Measurements from ENCODE around the gene SCUBE2. TPM values are rescaled to one million over a fixed set of nuclear protein-coding genes. Genes with fewer than 3 reads are reported as not detected.

The SCUBE2 gene
- total RNA-seq, 1 donor from 2014 or later, result 1.2 TPM

DNA sequence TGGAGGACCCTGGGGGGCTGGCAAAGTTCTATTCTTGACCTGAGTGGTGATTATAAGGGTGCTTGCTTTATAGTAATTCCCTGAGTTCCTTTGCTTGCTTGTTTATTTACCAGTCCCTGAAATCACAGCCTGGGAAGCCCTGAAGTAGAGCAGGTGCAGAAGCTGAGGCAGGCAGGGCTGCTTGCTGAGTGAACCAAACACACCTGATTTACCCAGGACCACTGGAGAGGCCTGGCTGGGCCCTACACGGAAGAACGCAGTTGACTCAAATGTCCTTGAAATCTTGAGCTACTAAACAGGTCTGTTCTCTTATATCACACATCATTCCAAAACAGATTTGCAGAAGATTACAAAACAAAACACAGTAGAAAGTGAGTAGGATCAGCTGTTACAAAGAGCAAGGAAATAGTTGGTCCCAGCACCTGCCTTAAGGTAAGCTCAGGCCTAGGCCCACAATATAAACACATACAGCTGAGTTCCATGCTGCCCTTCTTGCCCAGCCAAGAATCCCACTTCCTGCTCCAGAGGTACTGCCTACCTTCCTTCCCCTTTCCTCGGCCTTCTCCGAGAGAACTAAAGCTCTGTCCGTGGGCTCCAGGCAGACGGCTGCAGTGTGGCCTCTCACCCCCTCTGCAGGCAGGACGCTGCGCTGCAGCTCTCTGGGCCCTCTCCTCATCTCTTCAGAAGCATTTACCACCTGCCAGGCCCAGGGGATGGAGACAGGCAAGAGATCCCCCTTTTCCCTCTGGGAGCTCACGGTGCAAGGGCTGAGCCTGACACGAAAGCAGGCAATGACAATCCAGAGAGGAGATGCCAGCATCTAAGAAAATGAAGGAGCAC, 46.1 kb upstream of the SCUBE2 start:
- no peak overlapping the region for H3K4me3 Mint-ChIP-seq (ENCODE audit: low read depth)
- peaks cover 14% of the 10 kb centered on the region for H3K36me3 Mint-ChIP-seq (ENCODE audit: insufficient read depth)
- DNase-seq (ENCODE audit: low spot score, unreplicated experiment), result peak; percentile 73
- TF ChIP-seq, protein P1, sequence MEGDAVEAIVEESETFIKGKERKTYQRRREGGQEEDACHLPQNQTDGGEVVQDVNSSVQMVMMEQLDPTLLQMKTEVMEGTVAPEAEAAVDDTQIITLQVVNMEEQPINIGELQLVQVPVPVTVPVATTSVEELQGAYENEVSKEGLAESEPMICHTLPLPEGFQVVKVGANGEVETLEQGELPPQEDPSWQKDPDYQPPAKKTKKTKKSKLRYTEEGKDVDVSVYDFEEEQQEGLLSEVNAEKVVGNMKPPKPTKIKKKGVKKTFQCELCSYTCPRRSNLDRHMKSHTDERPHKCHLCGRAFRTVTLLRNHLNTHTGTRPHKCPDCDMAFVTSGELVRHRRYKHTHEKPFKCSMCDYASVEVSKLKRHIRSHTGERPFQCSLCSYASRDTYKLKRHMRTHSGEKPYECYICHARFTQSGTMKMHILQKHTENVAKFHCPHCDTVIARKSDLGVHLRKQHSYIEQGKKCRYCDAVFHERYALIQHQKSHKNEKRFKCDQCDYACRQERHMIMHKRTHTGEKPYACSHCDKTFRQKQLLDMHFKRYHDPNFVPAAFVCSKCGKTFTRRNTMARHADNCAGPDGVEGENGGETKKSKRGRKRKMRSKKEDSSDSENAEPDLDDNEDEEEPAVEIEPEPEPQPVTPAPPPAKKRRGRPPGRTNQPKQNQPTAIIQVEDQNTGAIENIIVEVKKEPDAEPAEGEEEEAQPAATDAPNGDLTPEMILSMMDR (IDR thresholded peaks at IDR 0.05; ENCODE audit: unreplicated experiment), result peak; percentile 88
- H3K27ac Mint-ChIP-seq, result peak overlapping the region; percentile 21
- H3K4me1 Mint-ChIP-seq (ENCODE audit: low read depth), result peaks cover 2% of the 10 kb centered on the region
- H3K27me3 Mint-ChIP-seq, result no peaks in the 10 kb centered on the region
- no peaks in the 10 kb centered on the region for H3K9me3 Mint-ChIP-seq (ENCODE audit: low read depth)

DNA sequence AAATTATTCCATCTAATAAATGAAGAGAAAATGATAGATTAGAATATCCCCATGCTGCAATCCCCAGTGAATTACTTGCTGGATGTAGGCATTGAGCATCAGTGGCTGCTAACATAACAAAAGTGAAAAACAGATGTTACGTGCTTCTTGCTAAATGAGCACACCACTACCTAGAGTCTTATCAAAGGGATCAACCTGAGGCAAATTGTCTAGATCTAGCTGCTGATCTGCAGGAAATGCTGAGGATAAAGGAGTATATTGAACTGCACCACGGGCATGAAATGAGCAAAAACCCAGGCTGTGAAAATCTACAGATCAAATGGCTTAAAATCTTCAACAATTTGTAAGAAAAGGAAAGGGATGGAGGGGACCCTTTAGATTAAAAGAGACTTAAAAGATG, 45.3 kb upstream of the SCUBE2 start:
- Mint-ChIP-seq H3K4me1 (ENCODE audit: low read depth) (peaks cover 2% of the 10 kb centered on the region), H3K4me3 (ENCODE audit: low read depth) (no peak overlapping the region), H3K36me3 (ENCODE audit: insufficient read depth) (peaks cover 13% of the 10 kb centered on the region), H3K27ac (no peak overlapping the region), H3K27me3 (no peaks in the 10 kb centered on the region), H3K9me3 (ENCODE audit: low read depth) (no peaks in the 10 kb centered on the region)
- DNase-seq (ENCODE audit: low spot score, unreplicated experiment), result no peak
- TF ChIP-seq, protein P1 (IDR thresholded peaks at IDR 0.05; ENCODE audit: unreplicated experiment), result no peak

DNA sequence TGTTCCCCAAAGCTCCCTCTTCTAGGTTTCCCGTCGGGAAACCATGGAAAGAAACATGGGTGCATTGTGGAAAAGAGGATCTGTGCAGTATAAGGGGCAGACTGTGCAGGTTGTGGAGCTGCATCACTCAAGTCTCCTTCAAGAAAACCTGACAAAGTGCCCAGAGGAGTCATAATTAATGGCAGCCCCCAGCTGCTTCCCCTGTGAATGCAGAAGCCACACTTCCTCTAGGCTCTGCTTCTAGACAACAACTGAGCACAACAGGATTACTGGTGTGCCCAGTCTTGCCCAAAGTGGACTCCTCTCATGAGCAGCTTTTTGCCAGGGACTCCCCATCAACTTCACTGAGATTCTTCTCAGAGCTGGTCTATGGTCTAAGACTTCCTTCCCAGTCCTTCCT, 42.6 kb upstream of the SCUBE2 start:
- Mint-ChIP-seq H3K27me3 (no peaks in the 10 kb centered on the region), H3K4me1 (ENCODE audit: low read depth) (peaks cover 2% of the 10 kb centered on the region), H3K4me3 (ENCODE audit: low read depth) (no peak overlapping the region), H3K27ac (no peak overlapping the region), H3K9me3 (ENCODE audit: low read depth) (no peaks in the 10 kb centered on the region), H3K36me3 (ENCODE audit: insufficient read depth) (peaks cover 4% of the 10 kb centered on the region)
- no peak for DNase-seq (ENCODE audit: low spot score, unreplicated experiment)
- TF ChIP-seq, protein P1 (IDR thresholded peaks at IDR 0.05; ENCODE audit: unreplicated experiment), result no peak

DNA sequence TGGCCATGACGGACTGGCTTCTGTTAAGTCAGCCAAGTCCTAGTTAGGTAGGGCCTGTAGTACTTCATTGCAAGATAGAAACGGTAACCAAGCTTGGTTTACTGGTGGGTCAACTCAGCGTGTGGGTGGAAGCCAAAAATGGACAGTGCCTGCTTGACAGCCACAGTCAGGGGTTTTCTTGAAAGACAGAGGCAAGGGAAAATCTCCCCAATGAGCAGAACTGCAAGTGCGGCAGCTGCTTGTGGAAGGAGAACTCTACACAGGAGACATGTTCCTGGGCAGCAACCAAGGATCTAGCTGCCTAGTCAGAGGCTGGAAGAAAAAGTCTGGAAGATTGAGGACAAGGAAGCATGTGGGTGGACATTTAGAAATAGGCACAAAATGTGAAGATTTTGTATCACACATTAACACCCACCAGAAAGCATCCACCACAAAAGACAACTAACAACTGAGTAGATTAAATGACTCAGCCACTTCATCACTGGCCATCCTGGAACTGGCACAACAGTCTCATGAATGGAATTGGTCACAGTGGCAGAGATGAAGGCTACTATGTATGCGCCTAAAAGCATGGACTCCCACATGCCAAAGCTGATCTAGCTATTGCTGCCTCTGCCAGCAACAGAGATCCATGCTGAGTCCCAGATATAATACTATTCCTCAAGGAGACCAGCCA, 40.9 kb upstream of the SCUBE2 start:
- Mint-ChIP-seq H3K27me3 (no peaks in the 10 kb centered on the region), H3K4me3 (ENCODE audit: low read depth) (no peak overlapping the region), H3K27ac (no peak overlapping the region), H3K9me3 (ENCODE audit: low read depth) (peaks cover 8% of the 10 kb centered on the region), H3K4me1 (ENCODE audit: low read depth) (peaks cover under 1% of the 10 kb centered on the region), H3K36me3 (ENCODE audit: insufficient read depth) (peaks cover 10% of the 10 kb centered on the region)
- TF ChIP-seq, protein P1 (IDR thresholded peaks at IDR 0.05; ENCODE audit: unreplicated experiment), result no peak
- no peak for DNase-seq (ENCODE audit: low spot score, unreplicated experiment)

DNA sequence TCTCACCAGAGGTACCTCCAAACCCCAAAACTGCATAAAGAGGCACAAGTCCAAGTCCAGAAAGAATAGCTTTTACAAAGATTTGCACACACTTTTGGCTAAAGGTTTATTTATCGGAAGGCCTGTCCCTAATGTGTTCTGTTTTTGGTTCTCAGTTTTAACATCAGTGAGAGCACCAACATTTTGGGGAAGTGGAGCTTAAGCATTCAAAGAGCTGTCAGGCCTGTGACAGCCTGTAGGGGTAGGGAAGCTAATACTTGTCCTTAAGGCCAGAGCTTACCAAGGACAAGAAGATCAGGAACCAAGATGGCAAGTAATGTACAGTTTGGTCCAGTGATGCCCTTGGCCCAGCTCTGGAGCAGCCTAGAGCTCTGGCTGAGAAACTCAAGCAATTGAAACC, 38.9 kb upstream of the SCUBE2 start:
- no peaks in the 10 kb centered on the region for H3K27me3 Mint-ChIP-seq
- no peak overlapping the region for H3K27ac Mint-ChIP-seq
- no peak for DNase-seq (ENCODE audit: low spot score, unreplicated experiment)
- TF ChIP-seq, protein P1 (IDR thresholded peaks at IDR 0.05; ENCODE audit: unreplicated experiment), result no peak
- peaks cover 7% of the 10 kb centered on the region for H3K36me3 Mint-ChIP-seq (ENCODE audit: insufficient read depth)
- H3K9me3 Mint-ChIP-seq (ENCODE audit: low read depth), result peaks cover 9% of the 10 kb centered on the region
- no peak overlapping the region for H3K4me3 Mint-ChIP-seq (ENCODE audit: low read depth)
- H3K4me1 Mint-ChIP-seq (ENCODE audit: low read depth), result no peaks in the 10 kb centered on the region

Data from progenitor cell of endocrine pancreas (in vitro differentiated cells).